Upper lobe of right lung (tissue), 1 donor: ENCODE measurements around the gene MYH13. TPM values are rescaled to one million over a fixed set of nuclear protein-coding genes. Genes with fewer than 3 reads are reported as not detected.
A peak's percentile ranks its signal among the peaks of the same experiment; 100 is the strongest.

Source experiments
- ATAC-seq: fragments of 200-7000 bp; cut with Tn5 transposase; one replicate; pipeline ENCODE4 v1.9.1; 2020; ENCODE audit warnings: mild to moderate bottlenecking, moderate library complexity
- DNase-seq: peaks from one replicate; pipeline ENCODE4 v3.0.0-alpha.2; 2020
- H3K27ac ChIP-seq: fragments of 200-600 bp; one replicate; pipeline ENCODE4 v1.8.0; 2022
- H3K27me3 ChIP-seq: fragments of 200-600 bp; one replicate; pipeline ENCODE4 v1.8.0; 2022; ENCODE audit warnings: mild to moderate bottlenecking
- H3K36me3 ChIP-seq: fragments of 200-600 bp; one replicate; pipeline ENCODE4 v1.8.0; 2022
- H3K4me1 ChIP-seq: fragments of 200-600 bp; one replicate; pipeline ENCODE4 v1.8.0; 2022
- H3K4me3 ChIP-seq: fragments of 200-600 bp; one replicate; pipeline ENCODE4 v1.8.0; 2022; ENCODE audit warnings: mild to moderate bottlenecking
- H3K9me3 ChIP-seq: fragments of 200-600 bp; one replicate; pipeline ENCODE4 v1.8.0; 2022
- CTCF ChIP-seq: fragments of 200-600 bp; IDR thresholded peaks from one replicate; pipeline ENCODE4 v1.8.0; 2022; ENCODE audit warnings: antibody characterized with exemption
- intact Hi-C: fragments of 100-400 bp; cut with DNase I; formaldehyde crosslinking; loops from one replicate; pipeline ENCODE4 v1.11.0; 2022
- total RNA-seq: library from RNA; stranded (reverse); fragmentation: NEBNext Ultra II Directional; extraction: Animal tissue kit (Norgen Biotek cat#: 25700); gene quantifications from one replicate; pipeline ENCODE4 v1.2.1, GENCODE V29; 2021
- donor health status: DM: no; HTN: yes; CAD: no; lungs with severe emphysema.

The MYH13 gene
- total RNA-seq, 1 donor from 2014 or later, result not detected

GRCh38 chr17:10368561-10368960, 4.2 kb downstream of the MYH13 start:
- Histone ChIP-seq H3K27ac (no peak overlapping the region), H3K36me3 (no peaks in the 10 kb centered on the region), H3K4me3 (no peak overlapping the region), H3K27me3 (no peaks in the 10 kb centered on the region), H3K4me1 (no peaks in the 10 kb centered on the region), H3K9me3 (no peaks in the 10 kb centered on the region)
- ATAC-seq, result no peak
- no peak for DNase-seq
- no peak for TF ChIP-seq CTCF
- intact Hi-C loops, result no loop called here

- ATAC-seq (no peak), DNase-seq (no peak)
- Histone ChIP-seq H3K9me3 (no peaks in the 10 kb centered on the region), H3K4me3 (no peak overlapping the region), H3K4me1 (no peaks in the 10 kb centered on the region), H3K36me3 (no peaks in the 10 kb centered on the region), H3K27me3 (no peaks in the 10 kb centered on the region), H3K27ac (no peak overlapping the region)
- intact Hi-C loops, result no loop called here
- TF ChIP-seq CTCF, result no peak
Observed at GRCh38 chr17:10360578-10360977, 12.2 kb downstream of the MYH13 start.

GRCh38 chr17:10357768-10358167, 15.0 kb downstream of the MYH13 start:
- intact Hi-C loops, result no loop called here
- TF ChIP-seq CTCF, result peak; percentile 44
- no peak for DNase-seq
- no peaks in the 10 kb centered on the region for H3K4me1 ChIP-seq
- H3K4me3 ChIP-seq, result no peak overlapping the region
- H3K27me3 ChIP-seq, result no peaks in the 10 kb centered on the region
- peak; percentile 58 for ATAC-seq
- H3K9me3 ChIP-seq, result no peaks in the 10 kb centered on the region
- no peak overlapping the region for H3K27ac ChIP-seq
- H3K36me3 ChIP-seq, result no peaks in the 10 kb centered on the region

- ATAC-seq (no peak), DNase-seq (no peak)
- no peaks in the 10 kb centered on the region for H3K4me1 ChIP-seq
- TF ChIP-seq CTCF, result no peak
- H3K27me3 ChIP-seq, result no peaks in the 10 kb centered on the region
- no peak overlapping the region for H3K27ac ChIP-seq
- no peak overlapping the region for H3K4me3 ChIP-seq
- no peaks in the 10 kb centered on the region for H3K9me3 ChIP-seq
- intact Hi-C loops, result no loop called here
- H3K36me3 ChIP-seq, result no peaks in the 10 kb centered on the region
Observed at GRCh38 chr17:10354651-10355050, 18.2 kb downstream of the MYH13 start.

GRCh38 chr17:10352893-10353292, 19.9 kb downstream of the MYH13 start:
- no peak for ATAC-seq
- intact Hi-C loops, result no loop called here
- Histone ChIP-seq H3K27me3 (no peaks in the 10 kb centered on the region), H3K4me3 (no peak overlapping the region), H3K9me3 (no peaks in the 10 kb centered on the region), H3K4me1 (no peaks in the 10 kb centered on the region), H3K27ac (no peak overlapping the region), H3K36me3 (no peaks in the 10 kb centered on the region)
- no peak for TF ChIP-seq CTCF
- DNase-seq, result no peak

GRCh38 chr17:10349403-10349802, 23.4 kb downstream of the MYH13 start:
- H3K9me3 ChIP-seq, result no peaks in the 10 kb centered on the region
- no peak overlapping the region for H3K4me3 ChIP-seq
- H3K4me1 ChIP-seq, result no peaks in the 10 kb centered on the region
- intact Hi-C loops, result no loop called here
- DNase-seq, result no peak
- ATAC-seq, result peak; percentile 55
- H3K36me3 ChIP-seq, result no peaks in the 10 kb centered on the region
- H3K27ac ChIP-seq, result no peak overlapping the region
- TF ChIP-seq CTCF, result peak; percentile 31
- H3K27me3 ChIP-seq, result no peaks in the 10 kb centered on the region
